ENCODE measurements around the gene TBX4. TPM values are rescaled to one million over a fixed set of nuclear protein-coding genes. Genes with fewer than 3 reads are reported as not detected.

Gene TBX4
- total and polyA plus RNA-seq, 2 of the 13 experiments (the other 11 are each of a cell fraction or from before 2014, with no cell fraction given): 0.11 to 1.1 TPM

DNA sequence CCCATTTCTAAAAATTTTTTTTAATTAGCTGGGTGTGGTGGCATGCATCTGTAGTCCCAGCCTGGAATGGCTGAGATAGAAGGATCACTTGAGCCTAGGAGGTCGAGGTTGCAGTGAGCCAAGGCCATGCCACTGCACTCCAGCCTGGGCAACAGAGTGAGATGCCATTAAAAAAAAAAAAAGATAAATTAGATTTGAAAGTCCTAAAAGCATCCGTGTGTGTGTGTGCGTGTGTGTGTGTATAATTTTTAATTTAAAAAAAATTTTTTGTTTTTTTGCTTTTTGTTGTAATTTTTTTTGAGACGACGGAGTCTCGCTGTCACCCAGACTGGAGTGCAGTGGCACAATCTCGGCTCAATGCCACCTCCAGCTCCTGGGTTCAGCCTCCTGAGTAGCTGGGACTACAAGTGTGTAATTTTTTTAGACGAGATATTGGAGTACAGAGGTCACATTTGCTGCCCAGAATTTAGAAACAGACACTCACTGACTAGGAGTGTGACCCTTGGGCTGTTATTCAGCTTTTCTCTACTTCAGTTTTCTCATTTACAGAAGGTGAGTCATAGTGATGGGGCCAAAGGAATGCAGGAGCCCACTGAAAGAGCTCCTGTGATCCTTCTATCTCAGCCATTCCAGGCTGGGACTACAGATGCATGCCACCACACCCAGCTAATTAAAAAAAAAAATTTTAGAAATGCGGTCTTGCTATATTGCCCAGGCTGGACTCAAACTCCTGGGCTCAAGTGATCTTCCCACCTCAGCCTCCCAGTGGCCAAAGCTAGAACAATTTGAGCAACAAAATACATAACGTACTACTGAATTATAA, 25.5 kb upstream of the TBX4 start (continued):
- TF ChIP-seq, protein P1, sequence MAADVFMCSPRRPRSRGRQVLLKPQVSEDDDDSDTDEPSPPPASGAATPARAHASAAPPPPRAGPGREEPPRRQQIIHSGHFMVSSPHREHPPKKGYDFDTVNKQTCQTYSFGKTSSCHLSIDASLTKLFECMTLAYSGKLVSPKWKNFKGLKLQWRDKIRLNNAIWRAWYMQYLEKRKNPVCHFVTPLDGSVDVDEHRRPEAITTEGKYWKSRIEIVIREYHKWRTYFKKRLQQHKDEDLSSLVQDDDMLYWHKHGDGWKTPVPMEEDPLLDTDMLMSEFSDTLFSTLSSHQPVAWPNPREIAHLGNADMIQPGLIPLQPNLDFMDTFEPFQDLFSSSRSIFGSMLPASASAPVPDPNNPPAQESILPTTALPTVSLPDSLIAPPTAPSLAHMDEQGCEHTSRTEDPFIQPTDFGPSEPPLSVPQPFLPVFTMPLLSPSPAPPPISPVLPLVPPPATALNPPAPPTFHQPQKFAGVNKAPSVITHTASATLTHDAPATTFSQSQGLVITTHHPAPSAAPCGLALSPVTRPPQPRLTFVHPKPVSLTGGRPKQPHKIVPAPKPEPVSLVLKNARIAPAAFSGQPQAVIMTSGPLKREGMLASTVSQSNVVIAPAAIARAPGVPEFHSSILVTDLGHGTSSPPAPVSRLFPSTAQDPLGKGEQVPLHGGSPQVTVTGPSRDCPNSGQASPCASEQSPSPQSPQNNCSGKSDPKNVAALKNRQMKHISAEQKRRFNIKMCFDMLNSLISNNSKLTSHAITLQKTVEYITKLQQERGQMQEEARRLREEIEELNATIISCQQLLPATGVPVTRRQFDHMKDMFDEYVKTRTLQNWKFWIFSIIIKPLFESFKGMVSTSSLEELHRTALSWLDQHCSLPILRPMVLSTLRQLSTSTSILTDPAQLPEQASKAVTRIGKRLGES (CRISPR knock-in tag; IDR thresholded peaks at IDR 0.05; ENCODE audit: borderline replicate concordance): no peak
- TF ChIP-seq MZF1 (CRISPR knock-in tag; IDR thresholded peaks at IDR 0.05; ENCODE audit: borderline replicate concordance) (no peak), TGIF2 (CRISPR knock-in tag; IDR thresholded peaks at IDR 0.05) (no peak), ZNF614 (CRISPR knock-in tag; IDR thresholded peaks at IDR 0.05; ENCODE audit: borderline replicate concordance) (peak; percentile 66), MTF1 (CRISPR knock-in tag; IDR thresholded peaks at IDR 0.05) (no peak), RORA (CRISPR knock-in tag; IDR thresholded peaks at IDR 0.05) (0 out of 2 replicates have a peak, but pooled peaks have one; percentile 75), ZNF644 (CRISPR knock-in tag; IDR thresholded peaks at IDR 0.05; ENCODE audit: low read depth) (peak; percentile 55; the same call in 1 of the 2 replicates), ZMAT3 (CRISPR knock-in tag; conservative IDR thresholded peaks at IDR 0.05) (no peak), ZSCAN9 (CRISPR knock-in tag; IDR thresholded peaks at IDR 0.05; ENCODE audit: borderline replicate concordance) (peak; percentile 50; the same call in 1 of the 2 replicates), SOX13 (IDR thresholded peaks at IDR 0.05) (no peak), SOX13 (CRISPR knock-in tag; conservative IDR thresholded peaks at IDR 0.05 in 1 of 2, IDR thresholded peaks at IDR 0.05 in 1 of 2) (peak in 1 of 2 experiments; percentile 51; a peak in 1 of 4 replicates), ZNF331 (CRISPR knock-in tag; IDR thresholded peaks at IDR 0.05) (0 out of 2 replicates have a peak, but pooled peaks have one; percentile 19), ARID2 (CRISPR knock-in tag; IDR thresholded peaks at IDR 0.05; ENCODE audit: borderline replicate concordance) (no peak), GATAD2A (CRISPR knock-in tag; IDR thresholded peaks at IDR 0.05) (peak; percentile 88), YEATS4 (CRISPR knock-in tag; IDR thresholded peaks at IDR 0.05; ENCODE audit: borderline replicate concordance) (0 out of 2 replicates have a peak, but pooled peaks have one; percentile 18)
- TF ChIP-seq, protein P2, sequence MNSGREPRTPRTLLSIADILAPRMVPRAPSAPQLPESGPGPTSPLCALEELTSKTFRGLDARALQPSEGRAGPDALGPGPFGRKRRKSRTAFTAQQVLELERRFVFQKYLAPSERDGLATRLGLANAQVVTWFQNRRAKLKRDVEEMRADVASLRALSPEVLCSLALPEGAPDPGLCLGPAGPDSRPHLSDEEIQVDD (CRISPR knock-in tag; IDR thresholded peaks at IDR 0.05; ENCODE audit: borderline replicate concordance): no peak
- TF ChIP-seq, protein P3, sequence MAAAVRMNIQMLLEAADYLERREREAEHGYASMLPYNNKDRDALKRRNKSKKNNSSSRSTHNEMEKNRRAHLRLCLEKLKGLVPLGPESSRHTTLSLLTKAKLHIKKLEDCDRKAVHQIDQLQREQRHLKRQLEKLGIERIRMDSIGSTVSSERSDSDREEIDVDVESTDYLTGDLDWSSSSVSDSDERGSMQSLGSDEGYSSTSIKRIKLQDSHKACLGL (CRISPR knock-in tag; IDR thresholded peaks at IDR 0.05): no peak
- TF ChIP-seq, protein P4, sequence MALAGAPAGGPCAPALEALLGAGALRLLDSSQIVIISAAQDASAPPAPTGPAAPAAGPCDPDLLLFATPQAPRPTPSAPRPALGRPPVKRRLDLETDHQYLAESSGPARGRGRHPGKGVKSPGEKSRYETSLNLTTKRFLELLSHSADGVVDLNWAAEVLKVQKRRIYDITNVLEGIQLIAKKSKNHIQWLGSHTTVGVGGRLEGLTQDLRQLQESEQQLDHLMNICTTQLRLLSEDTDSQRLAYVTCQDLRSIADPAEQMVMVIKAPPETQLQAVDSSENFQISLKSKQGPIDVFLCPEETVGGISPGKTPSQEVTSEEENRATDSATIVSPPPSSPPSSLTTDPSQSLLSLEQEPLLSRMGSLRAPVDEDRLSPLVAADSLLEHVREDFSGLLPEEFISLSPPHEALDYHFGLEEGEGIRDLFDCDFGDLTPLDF (CRISPR knock-in tag; IDR thresholded peaks at IDR 0.05): no peak
- TF ChIP-seq, protein P5, sequence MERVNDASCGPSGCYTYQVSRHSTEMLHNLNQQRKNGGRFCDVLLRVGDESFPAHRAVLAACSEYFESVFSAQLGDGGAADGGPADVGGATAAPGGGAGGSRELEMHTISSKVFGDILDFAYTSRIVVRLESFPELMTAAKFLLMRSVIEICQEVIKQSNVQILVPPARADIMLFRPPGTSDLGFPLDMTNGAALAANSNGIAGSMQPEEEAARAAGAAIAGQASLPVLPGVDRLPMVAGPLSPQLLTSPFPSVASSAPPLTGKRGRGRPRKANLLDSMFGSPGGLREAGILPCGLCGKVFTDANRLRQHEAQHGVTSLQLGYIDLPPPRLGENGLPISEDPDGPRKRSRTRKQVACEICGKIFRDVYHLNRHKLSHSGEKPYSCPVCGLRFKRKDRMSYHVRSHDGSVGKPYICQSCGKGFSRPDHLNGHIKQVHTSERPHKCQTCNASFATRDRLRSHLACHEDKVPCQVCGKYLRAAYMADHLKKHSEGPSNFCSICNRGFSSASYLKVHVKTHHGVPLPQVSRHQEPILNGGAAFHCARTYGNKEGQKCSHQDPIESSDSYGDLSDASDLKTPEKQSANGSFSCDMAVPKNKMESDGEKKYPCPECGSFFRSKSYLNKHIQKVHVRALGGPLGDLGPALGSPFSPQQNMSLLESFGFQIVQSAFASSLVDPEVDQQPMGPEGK (CRISPR knock-in tag; IDR thresholded peaks at IDR 0.05): peak; percentile 22; the same call in 1 of the 2 replicates
- TF ChIP-seq, protein P6, sequence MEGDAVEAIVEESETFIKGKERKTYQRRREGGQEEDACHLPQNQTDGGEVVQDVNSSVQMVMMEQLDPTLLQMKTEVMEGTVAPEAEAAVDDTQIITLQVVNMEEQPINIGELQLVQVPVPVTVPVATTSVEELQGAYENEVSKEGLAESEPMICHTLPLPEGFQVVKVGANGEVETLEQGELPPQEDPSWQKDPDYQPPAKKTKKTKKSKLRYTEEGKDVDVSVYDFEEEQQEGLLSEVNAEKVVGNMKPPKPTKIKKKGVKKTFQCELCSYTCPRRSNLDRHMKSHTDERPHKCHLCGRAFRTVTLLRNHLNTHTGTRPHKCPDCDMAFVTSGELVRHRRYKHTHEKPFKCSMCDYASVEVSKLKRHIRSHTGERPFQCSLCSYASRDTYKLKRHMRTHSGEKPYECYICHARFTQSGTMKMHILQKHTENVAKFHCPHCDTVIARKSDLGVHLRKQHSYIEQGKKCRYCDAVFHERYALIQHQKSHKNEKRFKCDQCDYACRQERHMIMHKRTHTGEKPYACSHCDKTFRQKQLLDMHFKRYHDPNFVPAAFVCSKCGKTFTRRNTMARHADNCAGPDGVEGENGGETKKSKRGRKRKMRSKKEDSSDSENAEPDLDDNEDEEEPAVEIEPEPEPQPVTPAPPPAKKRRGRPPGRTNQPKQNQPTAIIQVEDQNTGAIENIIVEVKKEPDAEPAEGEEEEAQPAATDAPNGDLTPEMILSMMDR (CRISPR knock-in tag; IDR thresholded peaks at IDR 0.05): no peak

All from HepG2 (cell line).